22Rv1 (cell line): Measurements from ENCODE around the gene TESK2.

Source experiments
- ZFX ChIP-seq: fragments of 450-650 bp; IDR thresholded peaks from 2 replicates; pipeline ENCODE4 v1.6.1; 2017; ENCODE audit warnings: antibody characterized with exemption, borderline replicate concordance
- TF ChIP-seq, protein P1 (sequence below): fragments of 450-650 bp; IDR thresholded peaks from 2 replicates; pipeline ENCODE4 v1.5.1; 2017; ENCODE audit warnings: mild to moderate bottlenecking

DNA sequence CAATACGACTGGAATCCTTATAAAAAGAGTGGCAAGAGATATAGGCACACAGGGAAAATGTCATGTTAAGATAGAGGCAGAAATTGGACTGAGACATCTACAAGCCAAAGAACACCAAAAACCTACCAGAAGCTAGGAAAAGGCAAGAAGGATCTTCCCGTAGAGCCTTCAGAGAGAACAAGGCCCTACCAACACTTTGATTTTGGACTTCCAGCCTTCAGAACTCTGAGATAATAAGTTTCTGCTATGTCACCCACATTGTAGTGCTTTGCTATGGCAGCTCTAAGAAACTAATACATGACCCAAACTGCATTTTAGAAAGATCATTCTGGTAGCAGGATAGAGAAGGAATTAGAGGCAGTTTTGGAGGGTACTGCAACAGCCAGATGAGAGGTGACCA lies 126.7 kb downstream of the TESK2 start:
- TF ChIP-seq, protein P1, sequence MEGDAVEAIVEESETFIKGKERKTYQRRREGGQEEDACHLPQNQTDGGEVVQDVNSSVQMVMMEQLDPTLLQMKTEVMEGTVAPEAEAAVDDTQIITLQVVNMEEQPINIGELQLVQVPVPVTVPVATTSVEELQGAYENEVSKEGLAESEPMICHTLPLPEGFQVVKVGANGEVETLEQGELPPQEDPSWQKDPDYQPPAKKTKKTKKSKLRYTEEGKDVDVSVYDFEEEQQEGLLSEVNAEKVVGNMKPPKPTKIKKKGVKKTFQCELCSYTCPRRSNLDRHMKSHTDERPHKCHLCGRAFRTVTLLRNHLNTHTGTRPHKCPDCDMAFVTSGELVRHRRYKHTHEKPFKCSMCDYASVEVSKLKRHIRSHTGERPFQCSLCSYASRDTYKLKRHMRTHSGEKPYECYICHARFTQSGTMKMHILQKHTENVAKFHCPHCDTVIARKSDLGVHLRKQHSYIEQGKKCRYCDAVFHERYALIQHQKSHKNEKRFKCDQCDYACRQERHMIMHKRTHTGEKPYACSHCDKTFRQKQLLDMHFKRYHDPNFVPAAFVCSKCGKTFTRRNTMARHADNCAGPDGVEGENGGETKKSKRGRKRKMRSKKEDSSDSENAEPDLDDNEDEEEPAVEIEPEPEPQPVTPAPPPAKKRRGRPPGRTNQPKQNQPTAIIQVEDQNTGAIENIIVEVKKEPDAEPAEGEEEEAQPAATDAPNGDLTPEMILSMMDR: no peak
- no peak for TF ChIP-seq ZFX
